Trophoblast cell (in vitro differentiated cells and primary cell): Measurements from ENCODE around the gene NFATC1.

Experiments used
- DNase-seq, 2 donors: peaks; one replicate each; pipeline ENCODE4 v3.0.0-alpha.2; 2016
- H2AFZ ChIP-seq: 2 replicates; pipeline ENCODE4 v1.6.1; 2013; ENCODE audit warnings: low read length, moderate library complexity, mild to moderate bottlenecking; ENCODE audit not compliant: insufficient read depth, poor library complexity
- H2AK5ac ChIP-seq: 2 replicates; pipeline ENCODE4 v1.6.1; 2013; ENCODE audit warnings: mild to moderate bottlenecking, low read length
- H2BK120ac ChIP-seq: 2 replicates; pipeline ENCODE4 v1.6.1; 2013; ENCODE audit warnings: low read length, mild to moderate bottlenecking, moderate library complexity; ENCODE audit not compliant: insufficient read depth, poor library complexity
- H2BK12ac ChIP-seq: 2 replicates; pipeline ENCODE4 v1.6.1; 2013; ENCODE audit warnings: mild to moderate bottlenecking, low read length, moderate library complexity
- H2BK5ac ChIP-seq: 2 replicates; pipeline ENCODE4 v1.6.1; 2013; ENCODE audit warnings: low read length, low read depth, moderate library complexity, mild to moderate bottlenecking; ENCODE audit not compliant: poor library complexity
- H3K14ac ChIP-seq: 2 replicates; pipeline ENCODE4 v1.6.1; 2013; ENCODE audit warnings: mild to moderate bottlenecking, low read length
- H3K18ac ChIP-seq: 2 replicates; pipeline ENCODE4 v1.6.1; 2013; ENCODE audit warnings: mild to moderate bottlenecking, low read length
- H3K23ac ChIP-seq: 2 replicates; pipeline ENCODE4 v1.6.1; 2013; ENCODE audit warnings: low read length
- H3K27ac ChIP-seq: 2 replicates; pipeline ENCODE4 v1.5.1; 2013; ENCODE audit warnings: low read depth, mild to moderate bottlenecking, inconsistent platforms, low read length, moderate library complexity
- H3K27me3 ChIP-seq: 2 replicates; pipeline ENCODE4 v1.6.1; 2013; ENCODE audit warnings: inconsistent platforms, mild to moderate bottlenecking, low read length, moderate library complexity; ENCODE audit not compliant: insufficient read depth
- H3K36me3 ChIP-seq, 2 experiments: 1 replicate in 1 of 2; 2 replicates in 1 of 2; pipeline ENCODE4 v1.6.1; 2013; ENCODE audit warnings: low read length in 2 of 2, mild to moderate bottlenecking in 2 of 2, moderate library complexity in 1 of 2; ENCODE audit not compliant: insufficient read depth in 2 of 2, control insufficient read depth in 1 of 2
- H3K4ac ChIP-seq: 2 replicates; pipeline ENCODE4 v1.6.1; 2013; ENCODE audit warnings: low read depth, mild to moderate bottlenecking, low read length, moderate library complexity
- H3K4me1 ChIP-seq, 2 experiments: 1 replicate in 1 of 2; 2 replicates in 1 of 2; pipeline ENCODE4 v1.6.1; 2013; ENCODE audit warnings: low read length in 2 of 2, mild to moderate bottlenecking in 2 of 2, moderate library complexity in 1 of 2; ENCODE audit not compliant: insufficient read depth in 2 of 2, control insufficient read depth in 1 of 2
- H3K4me2 ChIP-seq: 2 replicates; pipeline ENCODE4 v1.6.1; 2013; ENCODE audit warnings: inconsistent platforms, mild to moderate bottlenecking, low read length, moderate library complexity
- H3K4me3 ChIP-seq: 2 replicates; pipeline ENCODE4 v1.5.1; 2013; ENCODE audit warnings: mild to moderate bottlenecking, low read depth, low read length, inconsistent platforms
- H3K79me1 ChIP-seq: one replicate; pipeline ENCODE4 v1.6.1; 2013; ENCODE audit warnings: low read length
- H3K79me2 ChIP-seq: 2 replicates; pipeline ENCODE4 v1.6.1; 2013; ENCODE audit warnings: low read length, mild to moderate bottlenecking; ENCODE audit not compliant: control insufficient read depth, insufficient read depth, poor library complexity
- H3K9ac ChIP-seq: 2 replicates; pipeline ENCODE4 v1.6.1; 2013; ENCODE audit warnings: mild to moderate bottlenecking, low read length
- H3K9me3 ChIP-seq: 2 replicates; pipeline ENCODE4 v1.6.1; 2013; ENCODE audit warnings: low read depth, mild to moderate bottlenecking, control low read depth, inconsistent platforms, low read length; ENCODE audit not compliant: insufficient read depth
- H4K12ac ChIP-seq: 2 replicates; pipeline ENCODE4 v1.6.1; 2013; ENCODE audit warnings: low read depth, mild to moderate bottlenecking, low read length, moderate library complexity
- H4K8ac ChIP-seq: 2 replicates; pipeline ENCODE4 v1.6.1; 2013; ENCODE audit warnings: low read depth, mild to moderate bottlenecking, low read length, moderate library complexity
- H4K91ac ChIP-seq: one replicate; pipeline ENCODE4 v1.6.1; 2013; ENCODE audit warnings: low read depth, mild to moderate bottlenecking, low read length, moderate library complexity
- WGBS: extraction: QIAGEN DNeasy Blood & Tissue Kit; methylation state at CpG from one replicate; pipeline ENCODE4 v1.1.7; 2013; ENCODE audit warnings: missing lambda C conversion rate; ENCODE audit not compliant: insufficient read length, insufficient coverage; ENCODE audit errors: extremely low coverage; 5-methylcytosine and 5-hydroxymethylcytosine counted together

The NFATC1 gene

GRCh38 chr18:79471046-79471445, 75.3 kb downstream of the NFATC1 start:
- no peaks in the 10 kb centered on the region for H3K79me1 ChIP-seq
- H3K18ac ChIP-seq, result no peak overlapping the region
- no peak overlapping the region for H4K8ac ChIP-seq
- no peak overlapping the region for H2AFZ ChIP-seq
- H3K23ac ChIP-seq, result no peak overlapping the region
- H3K27me3 ChIP-seq, result no peaks in the 10 kb centered on the region
- H2BK120ac ChIP-seq, result no peak overlapping the region
- H3K4me3 ChIP-seq, result no peak overlapping the region
- H2AK5ac ChIP-seq, result no peak overlapping the region
- no peak for DNase-seq
- H3K4me1 ChIP-seq, result no peaks in the 10 kb centered on the region
- no peak overlapping the region for H3K4me2 ChIP-seq
- peaks cover 21% of the 10 kb centered on the region for H3K9me3 ChIP-seq
- H3K4ac ChIP-seq, result no peak overlapping the region
- H3K9ac ChIP-seq, result no peak overlapping the region
- no peak overlapping the region for H3K27ac ChIP-seq
- no peak overlapping the region for H3K14ac ChIP-seq
- no peak overlapping the region for H2BK12ac ChIP-seq
- H3K79me2 ChIP-seq, result no peaks in the 10 kb centered on the region
- H2BK5ac ChIP-seq, result no peak overlapping the region
- H3K36me3 ChIP-seq, result no peaks in the 10 kb centered on the region
- no CpG with 5 or more reads among the region's 16 CpGs for WGBS
- no peak overlapping the region for H4K91ac ChIP-seq
- no peak overlapping the region for H4K12ac ChIP-seq

GRCh38 chr18:79471597-79471996, 75.9 kb downstream of the NFATC1 start:
- no peak overlapping the region for H4K8ac ChIP-seq
- no CpG with 5 or more reads among the region's 16 CpGs for WGBS
- no peak overlapping the region for H3K27ac ChIP-seq
- H2AFZ ChIP-seq, result no peak overlapping the region
- H3K79me2 ChIP-seq, result no peaks in the 10 kb centered on the region
- DNase-seq, result no peak
- H3K4me1 ChIP-seq, result no peaks in the 10 kb centered on the region
- no peak overlapping the region for H3K9ac ChIP-seq
- H3K4ac ChIP-seq, result no peak overlapping the region
- no peak overlapping the region for H3K4me2 ChIP-seq
- no peak overlapping the region for H3K14ac ChIP-seq
- no peaks in the 10 kb centered on the region for H3K27me3 ChIP-seq
- H3K4me3 ChIP-seq, result no peak overlapping the region
- H3K9me3 ChIP-seq, result peaks cover 21% of the 10 kb centered on the region
- no peak overlapping the region for H2AK5ac ChIP-seq
- H3K79me1 ChIP-seq, result no peaks in the 10 kb centered on the region
- H2BK12ac ChIP-seq, result no peak overlapping the region
- H2BK120ac ChIP-seq, result no peak overlapping the region
- H3K23ac ChIP-seq, result no peak overlapping the region
- no peak overlapping the region for H4K12ac ChIP-seq
- H3K18ac ChIP-seq, result no peak overlapping the region
- no peak overlapping the region for H4K91ac ChIP-seq
- H3K36me3 ChIP-seq, result no peaks in the 10 kb centered on the region
- H2BK5ac ChIP-seq, result no peak overlapping the region

GRCh38 chr18:79472176-79472575, 76.4 kb downstream of the NFATC1 start:
- no peaks in the 10 kb centered on the region for H3K79me2 ChIP-seq
- no peak overlapping the region for H3K18ac ChIP-seq
- H3K4me3 ChIP-seq, result no peak overlapping the region
- WGBS, result no CpG with 5 or more reads among the region's 10 CpGs
- H2AK5ac ChIP-seq, result no peak overlapping the region
- H2BK12ac ChIP-seq, result no peak overlapping the region
- no peak overlapping the region for H4K91ac ChIP-seq
- DNase-seq, result no peak
- H4K12ac ChIP-seq, result no peak overlapping the region
- no peak overlapping the region for H3K4ac ChIP-seq
- no peak overlapping the region for H3K14ac ChIP-seq
- H3K27ac ChIP-seq, result no peak overlapping the region
- H3K79me1 ChIP-seq, result no peaks in the 10 kb centered on the region
- no peak overlapping the region for H2AFZ ChIP-seq
- peaks cover 21% of the 10 kb centered on the region for H3K9me3 ChIP-seq
- no peak overlapping the region for H3K23ac ChIP-seq
- no peaks in the 10 kb centered on the region for H3K4me1 ChIP-seq
- no peak overlapping the region for H4K8ac ChIP-seq
- no peak overlapping the region for H2BK120ac ChIP-seq
- no peaks in the 10 kb centered on the region for H3K27me3 ChIP-seq
- H3K4me2 ChIP-seq, result no peak overlapping the region
- no peak overlapping the region for H3K9ac ChIP-seq
- no peak overlapping the region for H2BK5ac ChIP-seq
- H3K36me3 ChIP-seq, result no peaks in the 10 kb centered on the region

- H3K27ac ChIP-seq, result no peak overlapping the region
- no peak overlapping the region for H2AK5ac ChIP-seq
- no peak overlapping the region for H3K9ac ChIP-seq
- no peak overlapping the region for H3K4me3 ChIP-seq
- H2BK12ac ChIP-seq, result no peak overlapping the region
- H2BK120ac ChIP-seq, result no peak overlapping the region
- no peaks in the 10 kb centered on the region for H3K36me3 ChIP-seq
- no peak overlapping the region for H4K12ac ChIP-seq
- H3K79me1 ChIP-seq, result no peaks in the 10 kb centered on the region
- no peaks in the 10 kb centered on the region for H3K79me2 ChIP-seq
- WGBS, result no CpG with 5 or more reads among the region's 13 CpGs
- no peak overlapping the region for H2BK5ac ChIP-seq
- H2AFZ ChIP-seq, result no peak overlapping the region
- no peak overlapping the region for H3K4me2 ChIP-seq
- no peak overlapping the region for H3K18ac ChIP-seq
- no peak overlapping the region for H4K8ac ChIP-seq
- H3K9me3 ChIP-seq, result peaks cover 25% of the 10 kb centered on the region
- no peak overlapping the region for H3K14ac ChIP-seq
- no peaks in the 10 kb centered on the region for H3K4me1 ChIP-seq
- no peak overlapping the region for H4K91ac ChIP-seq
- H3K23ac ChIP-seq, result no peak overlapping the region
- no peaks in the 10 kb centered on the region for H3K27me3 ChIP-seq
- no peak overlapping the region for H3K4ac ChIP-seq
- DNase-seq, result no peak
Observed at GRCh38 chr18:79472946-79473345, 77.2 kb downstream of the NFATC1 start.
